IMR-90 (cell line): ENCODE measurements around the gene GDI2. TPM values are rescaled to one million over a fixed set of nuclear protein-coding genes. Genes with fewer than 3 reads are reported as not detected.

Experiments used
- ATAC-seq: fragments of 200-7000 bp; cut with Tn5 transposase; 2 replicates; pipeline ENCODE4 v1.9.1; 2020; ENCODE audit warnings: low read depth, mild to moderate bottlenecking, moderate library complexity
- BruUV-seq: library from RNA; stranded (reverse); fragments of 400-500 nt; replicated peaks from 2 replicates; lab custom pipeline; 2021; lab: Mats Ljungman, UMichigan
- CTCF ChIA-PET: fragments of 300-600 bp; formaldehyde crosslinking; extraction: SDS; loops from one replicate; lab custom pipeline; 2021; ENCODE audit warnings: antibody characterized with exemption; lab: Yijun Ruan, JAX
- POLR2A ChIA-PET: fragments of 300-600 bp; sonication (Branson Sonifier 250); formaldehyde crosslinking; loops from one replicate; lab custom pipeline; 2022; ENCODE audit warnings: antibody characterized with exemption; ENCODE audit not compliant: unreplicated experiment; lab: Charles Lee
- DNase-seq: peaks from one replicate; pipeline ENCODE4 v3.0.0; 2013
- H2AFZ ChIP-seq: replicated peaks from 2 replicates; pipeline ENCODE3; 2013; ENCODE audit warnings: low read length, mild to moderate bottlenecking; ENCODE audit not compliant: poor library complexity
- H2AK5ac ChIP-seq: 2 replicates; pipeline ENCODE4 v1.6.1; 2013; ENCODE audit warnings: low read depth, low read length, inconsistent platforms
- H2AK9ac ChIP-seq: replicated peaks from 2 replicates; pipeline ENCODE3; 2013; ENCODE audit warnings: mild to moderate bottlenecking, low read depth, low read length, moderate library complexity; ENCODE audit not compliant: poor library complexity
- H2BK120ac ChIP-seq: 2 replicates; pipeline ENCODE4 v1.6.1; 2013; ENCODE audit warnings: low read depth, low read length, inconsistent platforms
- H2BK15ac ChIP-seq: 3 replicates; pipeline ENCODE4 v1.6.1; 2013; ENCODE audit warnings: low read depth, low read length, inconsistent platforms
- H2BK20ac ChIP-seq: 2 replicates; pipeline ENCODE4 v1.6.1; 2013; ENCODE audit warnings: low read depth, mild to moderate bottlenecking, inconsistent platforms, low read length, moderate library complexity
- H2BK5ac ChIP-seq: 2 replicates; pipeline ENCODE4 v1.6.1; 2013; ENCODE audit warnings: mild to moderate bottlenecking, low read depth, low read length, inconsistent platforms; ENCODE audit not compliant: poor library complexity, severe bottlenecking
- H3K14ac ChIP-seq: replicated peaks from 2 replicates; pipeline ENCODE4 v1.6.1; 2013; ENCODE audit warnings: low read depth, low read length, inconsistent platforms
- H3K18ac ChIP-seq: 2 replicates; pipeline ENCODE4 v1.6.1; 2013; ENCODE audit warnings: low read depth, low read length, control low read depth
- H3K23ac ChIP-seq: 2 replicates; pipeline ENCODE4 v1.6.1; 2013; ENCODE audit warnings: low read depth, low read length, inconsistent platforms
- H3K27ac ChIP-seq: 2 replicates; pipeline ENCODE4 v1.5.1; 2013; ENCODE audit warnings: mild to moderate bottlenecking, control low read depth, low read length; ENCODE audit not compliant: insufficient read depth
- H3K27me3 ChIP-seq: 2 replicates; pipeline ENCODE4 v1.6.1; 2013; ENCODE audit warnings: low read length; ENCODE audit not compliant: control insufficient read depth, insufficient read depth
- H3K36me3 ChIP-seq: 2 replicates; pipeline ENCODE4 v1.6.1; 2013; ENCODE audit warnings: low read length, mixed read lengths; ENCODE audit not compliant: control insufficient read depth, insufficient read depth
- H3K4ac ChIP-seq: 2 replicates; pipeline ENCODE4 v1.6.1; 2013; ENCODE audit warnings: low read depth, low read length, inconsistent platforms
- H3K4me1 ChIP-seq: 2 replicates; pipeline ENCODE4 v1.6.1; 2013; ENCODE audit warnings: low read length, mixed read lengths; ENCODE audit not compliant: control insufficient read depth, insufficient read depth
- H3K4me2 ChIP-seq: 2 replicates; pipeline ENCODE4 v1.6.1; 2013; ENCODE audit warnings: low read depth, mild to moderate bottlenecking, control low read depth, low read length, moderate library complexity
- H3K4me3 ChIP-seq: 2 replicates; pipeline ENCODE4 v1.5.1; 2013; ENCODE audit warnings: low read depth, mild to moderate bottlenecking, control low read depth, low read length, moderate library complexity; ENCODE audit not compliant: insufficient read depth
- H3K56ac ChIP-seq: 2 replicates; pipeline ENCODE4 v1.6.1; 2013; ENCODE audit warnings: low read length, inconsistent platforms; ENCODE audit not compliant: insufficient read depth; ENCODE audit errors: extremely low read depth
- H3K79me1 ChIP-seq, 2 experiments: 2 replicates each; pipeline ENCODE4 v1.6.1; 2013; ENCODE audit warnings: low read length in 2 of 2, inconsistent platforms in 1 of 2, low read depth in 1 of 2
- H3K9ac ChIP-seq: 2 replicates; pipeline ENCODE4 v1.6.1; 2013; ENCODE audit warnings: low read depth, low read length, control low read depth
- H3K9me1 ChIP-seq: 2 replicates; pipeline ENCODE4 v1.6.1; 2013; ENCODE audit warnings: low read length, inconsistent platforms; ENCODE audit not compliant: insufficient read depth
- H3K9me3 ChIP-seq: 2 replicates; pipeline ENCODE4 v1.6.1; 2013; ENCODE audit warnings: low read length; ENCODE audit not compliant: control insufficient read depth, insufficient read depth
- H4K20me1 ChIP-seq: 2 replicates; pipeline ENCODE4 v1.6.1; 2013; ENCODE audit warnings: low read length, inconsistent platforms; ENCODE audit not compliant: insufficient read depth
- H4K5ac ChIP-seq: 2 replicates; pipeline ENCODE4 v1.6.1; 2013; ENCODE audit warnings: mild to moderate bottlenecking, low read depth, low read length, control low read depth
- H4K8ac ChIP-seq, 2 experiments: 2 replicates each; pipeline ENCODE4 v1.6.1; 2013; ENCODE audit warnings: low read depth in 2 of 2, low read length in 2 of 2, control low read depth in 1 of 2, inconsistent platforms in 1 of 2
- H4K91ac ChIP-seq: 2 replicates; pipeline ENCODE4 v1.6.1; 2013; ENCODE audit warnings: low read depth, low read length, inconsistent platforms; ENCODE audit not compliant: insufficient read depth
- BHLHE40 ChIP-seq: fragments of 150-350 bp; IDR thresholded peaks from 2 replicates; pipeline ENCODE4 v1.6.1; 2016; ENCODE audit warnings: mild to moderate bottlenecking, low read depth, low read length
- CEBPB ChIP-seq: IDR thresholded peaks from 2 replicates; pipeline ENCODE4 v1.6.1; 2012; ENCODE audit warnings: low read depth, low read length, improper control_type of control experiment
- CHD1 ChIP-seq: IDR thresholded peaks from 2 replicates; pipeline ENCODE4 v1.6.1; 2012; ENCODE audit warnings: low read depth, low read length, improper control_type of control experiment
- ELK1 ChIP-seq: fragments of 150-350 bp; IDR thresholded peaks from 2 replicates; pipeline ENCODE4 v1.6.1; 2016; ENCODE audit warnings: low read depth, mild to moderate bottlenecking, low read length, moderate library complexity, borderline replicate concordance
- FOS ChIP-seq: fragments of 150-350 bp; IDR thresholded peaks from 2 replicates; pipeline ENCODE4 v1.6.1; 2016; ENCODE audit warnings: low read depth, low read length
- MAZ ChIP-seq: IDR thresholded peaks from 2 replicates; pipeline ENCODE4 v1.6.1; 2012; ENCODE audit warnings: low read depth, mild to moderate bottlenecking, low read length, improper control_type of control experiment, moderate library complexity, borderline replicate concordance
- MXI1 ChIP-seq: IDR thresholded peaks from 2 replicates; pipeline ENCODE4 v1.6.1; 2012; ENCODE audit warnings: low read depth, mild to moderate bottlenecking, low read length, moderate library complexity, borderline replicate concordance
- NFE2L2 ChIP-seq: fragments of 150-350 bp; IDR thresholded peaks from 2 replicates; pipeline ENCODE4 v1.6.1; 2016; ENCODE audit warnings: low read depth, mild to moderate bottlenecking, low read length
- POLR2A ChIP-seq: IDR thresholded peaks from 2 replicates; pipeline ENCODE4 v1.6.1; 2012; ENCODE audit warnings: mild to moderate bottlenecking, low read depth, low read length
- RAD21 ChIP-seq: IDR thresholded peaks from 2 replicates; pipeline ENCODE4 v1.6.1; 2012; ENCODE audit warnings: low read length, improper control_type of control experiment
- RCOR1 ChIP-seq: IDR thresholded peaks from 2 replicates; pipeline ENCODE4 v1.6.1; 2012; ENCODE audit warnings: mild to moderate bottlenecking, low read length, improper control_type of control experiment; ENCODE audit not compliant: insufficient replicate concordance
- RFX5 ChIP-seq: IDR thresholded peaks from 2 replicates; pipeline ENCODE4 v1.8.0; 2012; ENCODE audit warnings: low read depth, mild to moderate bottlenecking, low read length, moderate library complexity
- SMC3 ChIP-seq: fragments of 150-350 bp; IDR thresholded peaks from 2 replicates; pipeline ENCODE4 v1.6.1; 2016; ENCODE audit warnings: low read depth, mild to moderate bottlenecking, antibody characterized with exemption, low read length, moderate library complexity
- USF2 ChIP-seq: fragments of 150-350 bp; IDR thresholded peaks from 2 replicates; pipeline ENCODE4 v1.6.1; 2017; ENCODE audit warnings: mild to moderate bottlenecking, antibody characterized with exemption, low read length, low read depth
- WGBS, 2 experiments: methylation state at CpG; one replicate each; pipeline versions ENCODE4 v1.1.5 to v1.1.7; 2013; ENCODE audit warnings: missing lambda C conversion rate in 2 of 2; ENCODE audit not compliant: insufficient read length in 1 of 2; ENCODE audit errors: extremely low coverage in 2 of 2; 5-methylcytosine and 5-hydroxymethylcytosine counted together
- dilution Hi-C: fragments of 300-500 bp; cut with HindIII; formaldehyde crosslinking; loops from one replicate; pipeline ENCODE4 v1.14.3; 2018; ENCODE audit warnings: low sequenced_read_pairs; ENCODE audit not compliant: unreplicated experiment
- in situ Hi-C: fragments of 300-500 bp; cut with MboI; formaldehyde crosslinking; loops from 3 replicates; pipeline ENCODE4 v1.14.3; 2019; ENCODE audit warnings: low sequenced_read_pairs, inconsistent platforms, mixed read lengths
- intact Hi-C: fragments of 100-400 bp; cut with micrococcal nuclease; formaldehyde crosslinking; loops from 2 replicates; pipeline ENCODE4 v1.10.0; 2022
- polyA plus RNA-seq, 3 experiments: library from polyadenylated mRNA; depleted of rRNA; stranded (reverse); fragments of >200 nt; gene quantifications; 2 replicates each; pipeline ENCODE4 v1.2.3, GENCODE V29; 2012; ENCODE audit warnings: low replicate concordance in 1 of 3
- total RNA-seq: library from RNA; depleted of rRNA; stranded (reverse); fragments of >200 nt; gene quantifications from 2 replicates; pipeline ENCODE4 v1.2.3, GENCODE V29; 2012
- TF ChIP-seq, protein P1 (sequence below): conservative IDR thresholded peaks from 2 replicates; pipeline ENCODE4 v1.5.1; 2012; ENCODE audit warnings: mild to moderate bottlenecking, low read depth, low read length, improper control_type of control experiment

The GDI2 gene
- total and polyA plus RNA-seq, 2 of the 4 experiments (the other 2 are of a cell fraction) = 171 to 396 TPM

DNA sequence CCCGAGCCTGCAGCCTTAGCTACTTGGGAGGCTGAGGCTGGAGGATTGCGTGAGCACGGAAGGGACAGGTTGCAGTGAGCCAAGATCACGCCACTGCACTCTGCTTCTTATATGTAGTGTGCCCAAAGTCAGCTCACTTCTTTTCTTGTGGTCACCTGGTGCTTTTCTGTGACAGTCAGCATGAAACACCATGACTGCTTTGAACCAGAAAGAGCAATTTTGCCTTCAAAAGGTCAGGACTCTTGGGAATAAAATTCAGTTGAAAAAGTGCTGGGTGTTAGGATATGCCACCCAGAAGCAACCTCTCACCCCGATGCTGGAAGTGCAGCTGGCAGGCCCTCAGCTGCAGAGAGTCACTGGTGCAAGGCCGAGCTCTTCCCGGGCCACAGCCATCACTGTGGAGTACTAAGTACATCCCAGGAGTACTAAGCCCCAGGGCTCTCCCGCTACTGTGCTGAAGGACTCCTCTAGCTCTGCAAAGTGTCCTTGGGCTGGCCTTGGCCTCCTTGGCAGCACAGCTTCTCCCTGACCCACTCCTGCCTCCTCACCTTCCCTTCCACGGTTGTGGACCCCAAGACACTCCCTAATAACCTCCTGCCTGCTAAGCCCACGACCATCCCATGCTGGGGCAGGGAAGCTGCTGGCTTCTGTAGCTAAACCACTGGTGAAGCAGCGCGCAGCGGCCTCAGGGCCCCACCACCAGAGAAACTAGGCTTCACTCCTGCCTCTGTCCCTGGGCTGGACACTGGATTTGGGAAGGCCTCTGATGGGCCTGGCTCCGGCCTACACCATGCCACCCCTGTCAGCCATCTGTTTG, 17.6 kb upstream of the GDI2 start:
- no peak overlapping the region for H2BK5ac ChIP-seq
- H3K4me1 ChIP-seq = no peaks in the 10 kb centered on the region
- no peak overlapping the region for H4K8ac ChIP-seq
- POLR2A ChIA-PET = interaction anchor here (0.5 kb wide), 1 partner anchor 13 kb away, joined by 4 read pairs; no protein-coding TSS in a partner anchor
- H3K4me2 ChIP-seq = no peak overlapping the region
- no peaks in the 10 kb centered on the region for H3K36me3 ChIP-seq
- no peaks in the 10 kb centered on the region for H3K79me1 ChIP-seq
- H4K20me1 ChIP-seq = no peaks in the 10 kb centered on the region; the same call in 1 of the 2 replicates
- no TSS peak for BruUV-seq
- H3K23ac ChIP-seq = no peak overlapping the region
- H2AK5ac ChIP-seq = no peak overlapping the region
- H3K27me3 ChIP-seq = no peaks in the 10 kb centered on the region
- H3K18ac ChIP-seq = no peak overlapping the region
- in situ Hi-C loops (no loop called here), dilution Hi-C loops (no loop called here), intact Hi-C loops (no loop called here)
- H3K4ac ChIP-seq = no peak overlapping the region
- CTCF ChIA-PET = interaction anchor here (0.8 kb wide), 1 partner anchor 30 kb away, joined by 3 read pairs; no protein-coding TSS in a partner anchor
- DNase-seq (no peak), ATAC-seq (no peak)
- H2BK120ac ChIP-seq = no peak overlapping the region
- WGBS, 2 experiments = 96% methylated on average over 6 of the region's 14 CpGs; no CpG with 5 or more reads in 1 of the 2 experiments
- H4K5ac ChIP-seq = no peak overlapping the region
- no peak overlapping the region for H3K56ac ChIP-seq
- peak overlapping the region; percentile 58 for H2AFZ ChIP-seq
- no peak overlapping the region for H4K91ac ChIP-seq
- no peak overlapping the region for H3K27ac ChIP-seq
- no peak overlapping the region for H2BK15ac ChIP-seq
- no peak overlapping the region for H3K9ac ChIP-seq
- peaks cover 5% of the 10 kb centered on the region; the same call in 1 of the 2 replicates for H3K9me1 ChIP-seq
- no peak overlapping the region for H2AK9ac ChIP-seq
- H3K14ac ChIP-seq = no peak overlapping the region
- no peak overlapping the region for H3K4me3 ChIP-seq
- H2BK20ac ChIP-seq = no peak overlapping the region
- H3K9me3 ChIP-seq = no peaks in the 10 kb centered on the region
- TF ChIP-seq, protein P1, sequence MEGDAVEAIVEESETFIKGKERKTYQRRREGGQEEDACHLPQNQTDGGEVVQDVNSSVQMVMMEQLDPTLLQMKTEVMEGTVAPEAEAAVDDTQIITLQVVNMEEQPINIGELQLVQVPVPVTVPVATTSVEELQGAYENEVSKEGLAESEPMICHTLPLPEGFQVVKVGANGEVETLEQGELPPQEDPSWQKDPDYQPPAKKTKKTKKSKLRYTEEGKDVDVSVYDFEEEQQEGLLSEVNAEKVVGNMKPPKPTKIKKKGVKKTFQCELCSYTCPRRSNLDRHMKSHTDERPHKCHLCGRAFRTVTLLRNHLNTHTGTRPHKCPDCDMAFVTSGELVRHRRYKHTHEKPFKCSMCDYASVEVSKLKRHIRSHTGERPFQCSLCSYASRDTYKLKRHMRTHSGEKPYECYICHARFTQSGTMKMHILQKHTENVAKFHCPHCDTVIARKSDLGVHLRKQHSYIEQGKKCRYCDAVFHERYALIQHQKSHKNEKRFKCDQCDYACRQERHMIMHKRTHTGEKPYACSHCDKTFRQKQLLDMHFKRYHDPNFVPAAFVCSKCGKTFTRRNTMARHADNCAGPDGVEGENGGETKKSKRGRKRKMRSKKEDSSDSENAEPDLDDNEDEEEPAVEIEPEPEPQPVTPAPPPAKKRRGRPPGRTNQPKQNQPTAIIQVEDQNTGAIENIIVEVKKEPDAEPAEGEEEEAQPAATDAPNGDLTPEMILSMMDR = no peak
- TF ChIP-seq RAD21 (no peak), MAZ (no peak), NFE2L2 (no peak), CHD1 (no peak), RCOR1 (no peak), POLR2A (no peak), BHLHE40 (no peak), CEBPB (no peak), SMC3 (no peak), FOS (no peak), MXI1 (no peak), RFX5 (no peak), USF2 (no peak), ELK1 (no peak)
